H1 (cell line): ENCODE results near the gene NDRG2. TPM values are rescaled to one million over a fixed set of nuclear protein-coding genes. Genes with fewer than 3 reads are reported as not detected.
A peak's percentile ranks its signal among the peaks of the same experiment; 100 is the strongest.

Source experiments
- CTCF ChIA-PET: fragments of 300-600 bp; sonication (Branson Sonifier 250); formaldehyde crosslinking; loops from one replicate; lab custom pipeline; 2021; ENCODE audit not compliant: partially characterized antibody; lab: Charles Lee
- POLR2A ChIA-PET: fragments of 300-600 bp; sonication (Branson Sonifier 250); formaldehyde crosslinking; loops from one replicate; lab custom pipeline; 2021; ENCODE audit warnings: inconsistent platforms; ENCODE audit not compliant: partially characterized antibody; lab: Charles Lee
- DNase-seq, 2 experiments: peaks; one replicate each; pipeline versions ENCODE4 v3.0.0 to v3.0.0-alpha.2; 2010 to 2022; ENCODE audit warnings: low spot score in 2 of 2, low read depth in 1 of 2, mixed read lengths in 1 of 2
- FAIRE-seq: peaks from 2 replicates; lab custom pipeline; 2011; peaks lifted over from hg19 to GRCh38; lab: Jason Lieb, UNC
- H2AFZ ChIP-seq: 2 replicates; pipeline ENCODE4 v1.8.1; 2012; ENCODE audit warnings: low read length, inconsistent platforms
- H2AK5ac ChIP-seq: 2 replicates; pipeline ENCODE4 v1.6.1; 2013; ENCODE audit warnings: low read depth, low read length
- H2BK120ac ChIP-seq: replicated peaks from 2 replicates; pipeline ENCODE3; 2013; ENCODE audit warnings: low read depth, low read length, inconsistent platforms
- H2BK12ac ChIP-seq: 2 replicates; pipeline ENCODE4 v1.6.1; 2013; ENCODE audit warnings: low read depth, low read length
- H2BK15ac ChIP-seq: 2 replicates; pipeline ENCODE4 v1.6.1; 2013; ENCODE audit warnings: low read length
- H2BK20ac ChIP-seq: 2 replicates; pipeline ENCODE4 v1.6.1; 2013; ENCODE audit warnings: low read length
- H2BK5ac ChIP-seq: 2 replicates; pipeline ENCODE4 v1.6.1; 2013; ENCODE audit warnings: low read depth, low read length
- H3K14ac ChIP-seq: 2 replicates; pipeline ENCODE4 v1.6.1; 2013; ENCODE audit warnings: inconsistent platforms; ENCODE audit not compliant: insufficient read length
- H3K18ac ChIP-seq: 2 replicates; pipeline ENCODE4 v1.6.1; 2013; ENCODE audit warnings: low read length; ENCODE audit errors: extremely low read depth
- H3K23ac ChIP-seq: 2 replicates; pipeline ENCODE4 v1.6.1; 2013; ENCODE audit warnings: inconsistent platforms; ENCODE audit not compliant: insufficient read length
- H3K23me2 ChIP-seq: 2 replicates; pipeline ENCODE4 v1.6.1; 2013; ENCODE audit warnings: low read depth, low read length
- H3K27ac ChIP-seq: 2 replicates; pipeline ENCODE4 v1.6.1; 2011; ENCODE audit warnings: low read depth, low read length, inconsistent platforms
- H3K27me3 ChIP-seq, 4 experiments: replicated peaks in 1 of 4; 1 replicate in 1 of 4; 2 replicates in 3 of 4; pipeline versions ENCODE4 v1.6.1 to v1.8.1; 2011 to 2013; ENCODE audit warnings: low read length in 3 of 4, mild to moderate bottlenecking in 3 of 4, inconsistent platforms in 2 of 4, mixed read lengths in 2 of 4, moderate library complexity in 1 of 4; ENCODE audit not compliant: control insufficient read depth in 3 of 4, insufficient read depth in 3 of 4; ENCODE audit errors: extremely low read depth in 1 of 4
- H3K36me3 ChIP-seq, 4 experiments: 2 replicates each; pipeline versions ENCODE4 v1.6.1 to v1.8.1; 2011 to 2013; ENCODE audit warnings: mild to moderate bottlenecking in 4 of 4, low read length in 3 of 4, moderate library complexity in 2 of 4, control low read depth in 1 of 4, inconsistent platforms in 1 of 4; ENCODE audit not compliant: insufficient read depth in 4 of 4, control insufficient read depth in 2 of 4
- H3K4ac ChIP-seq: replicated peaks from 2 replicates; pipeline ENCODE3; 2013; ENCODE audit warnings: low read length, low read depth, mixed read lengths, inconsistent platforms; ENCODE audit not compliant: insufficient read length
- H3K4me1 ChIP-seq, 4 experiments: replicated peaks in 1 of 4; 1 replicate in 1 of 4; 2 replicates in 3 of 4; pipeline versions ENCODE4 v1.6.1 to v1.8.1; 2011 to 2013; ENCODE audit warnings: low read length in 3 of 4, inconsistent platforms in 2 of 4, mixed read lengths in 1 of 4; ENCODE audit not compliant: insufficient read depth in 4 of 4, control insufficient read depth in 3 of 4
- H3K4me2 ChIP-seq, 2 experiments: 2 replicates each; pipeline versions ENCODE4 v1.6.1 to v1.8.1; 2011 to 2013; ENCODE audit warnings: low read depth in 2 of 2, low read length in 2 of 2, control low read depth in 1 of 2, inconsistent platforms in 1 of 2, mild to moderate bottlenecking in 1 of 2; ENCODE audit not compliant: insufficient read depth in 1 of 2
- H3K4me3 ChIP-seq, 4 experiments: fragments of 200-600, 300-600 bp in 1 of 4; sonication (generic), shearing (Covaris generic), sonication (Bioruptor Twin) in 1 of 4; 2 replicates each; pipeline versions ENCODE4 v1.5.1 to v1.8.1; 2011 to 2016; ENCODE audit warnings: low read length in 4 of 4, low read depth in 3 of 4, control low read depth in 2 of 4, inconsistent platforms in 2 of 4, mild to moderate bottlenecking in 2 of 4, mixed read lengths in 1 of 4, moderate library complexity in 1 of 4; ENCODE audit not compliant: insufficient read depth in 2 of 4; ENCODE audit errors: extremely low read depth in 1 of 4
- H3K56ac ChIP-seq: replicated peaks from 2 replicates; pipeline ENCODE3; 2013; ENCODE audit warnings: low read depth, mild to moderate bottlenecking, mixed read lengths, low read length, inconsistent platforms; ENCODE audit not compliant: insufficient read length
- H3K79me1 ChIP-seq: 2 replicates; pipeline ENCODE4 v1.6.1; 2013; ENCODE audit warnings: low read depth, low read length, control low read depth
- H3K79me2 ChIP-seq, 2 experiments: 2 replicates each; pipeline versions ENCODE4 v1.6.1 to v1.8.1; 2012 to 2013; ENCODE audit warnings: low read length in 2 of 2, mild to moderate bottlenecking in 2 of 2, inconsistent platforms in 1 of 2; ENCODE audit not compliant: insufficient read depth in 2 of 2, control insufficient read depth in 1 of 2
- H3K9ac ChIP-seq, 4 experiments: replicated peaks in 1 of 4; 1 replicate in 1 of 4; 2 replicates in 3 of 4; pipeline versions ENCODE4 v1.6.1 to v1.8.1; 2011 to 2013; ENCODE audit warnings: low read depth in 3 of 4, low read length in 3 of 4, control low read depth in 2 of 4, mild to moderate bottlenecking in 2 of 4, moderate library complexity in 2 of 4, inconsistent platforms in 1 of 4; ENCODE audit errors: extremely low read depth in 1 of 4
- H3K9me3 ChIP-seq, 2 experiments: 2 replicates each; pipeline versions ENCODE4 v1.6.1 to v1.8.1; 2012 to 2013; ENCODE audit warnings: mild to moderate bottlenecking in 2 of 2, moderate library complexity in 2 of 2, control low read depth in 1 of 2, inconsistent platforms in 1 of 2, low read depth in 1 of 2, low read length in 1 of 2, mixed read lengths in 1 of 2; ENCODE audit not compliant: insufficient read depth in 2 of 2
- H4K20me1 ChIP-seq, 2 experiments: replicated peaks in 1 of 2; 2 replicates each; pipeline versions ENCODE3 to v1.8.1; 2011 to 2013; ENCODE audit warnings: inconsistent platforms in 2 of 2, low read length in 2 of 2, mild to moderate bottlenecking in 1 of 2; ENCODE audit not compliant: insufficient read depth in 2 of 2, control insufficient read depth in 1 of 2
- H4K5ac ChIP-seq: 2 replicates; pipeline ENCODE4 v1.6.1; 2013; ENCODE audit warnings: low read length, low read depth, mixed read lengths, inconsistent platforms; ENCODE audit not compliant: insufficient read length
- H4K8ac ChIP-seq: 2 replicates; pipeline ENCODE4 v1.8.0; 2013; ENCODE audit warnings: mild to moderate bottlenecking, moderate library complexity, low read length, inconsistent platforms; ENCODE audit not compliant: insufficient read depth; ENCODE audit errors: extremely low read depth
- H4K91ac ChIP-seq: replicated peaks from 2 replicates; pipeline ENCODE3; 2013; ENCODE audit warnings: low read length, mixed read lengths, inconsistent platforms; ENCODE audit not compliant: insufficient read length
- CBX8 ChIP-seq: fragments of 300-800, 300-1000 bp; sonication (generic); IDR thresholded peaks from 2 replicates; pipeline ENCODE4 v1.7.1; 2016; ENCODE audit warnings: low read depth, low read length, borderline replicate concordance
- CEBPB ChIP-seq: IDR thresholded peaks from 2 replicates; pipeline ENCODE4 v1.6.1; 2012; ENCODE audit warnings: low read depth, low read length
- EZH2 ChIP-seq: fragments of 200-600 bp; sonication (generic); IDR thresholded peaks from 2 replicates; pipeline ENCODE4 v1.7.1; 2012; ENCODE audit warnings: low read depth, mild to moderate bottlenecking, moderate library complexity, low read length, inconsistent platforms; ENCODE audit not compliant: severe bottlenecking
- GABPA ChIP-seq: IDR thresholded peaks from 2 replicates; pipeline ENCODE4 v1.6.1; 2011; ENCODE audit warnings: mild to moderate bottlenecking, low read length, moderate library complexity, borderline replicate concordance; ENCODE audit not compliant: insufficient read depth
- GTF2F1 ChIP-seq: IDR thresholded peaks from 2 replicates; pipeline ENCODE4 v1.6.1; 2012; ENCODE audit warnings: low read depth, low read length, improper control_type of control experiment, borderline replicate concordance
- NRF1 ChIP-seq: IDR thresholded peaks from 2 replicates; pipeline ENCODE4 v1.6.1; 2011; ENCODE audit warnings: mild to moderate bottlenecking, low read depth, low read length, improper control_type of control experiment
- WGBS, 2 experiments: shearing (Covaris generic) in 1 of 2; methylation state at CpG; one replicate each; pipeline versions ENCODE4 v1.1.6 to v1.1.7; 2013 to 2015; ENCODE audit warnings: low lambda C conversion rate in 2 of 2, mixed read lengths in 2 of 2, inconsistent platforms in 1 of 2, low coverage in 1 of 2, missing lambda C conversion rate in 1 of 2; ENCODE audit not compliant: insufficient replicate concordance in 2 of 2, insufficient coverage in 1 of 2, insufficient read length in 1 of 2; ENCODE audit errors: extremely low coverage in 1 of 2, missing lambda C conversion rate in 1 of 2; 5-methylcytosine and 5-hydroxymethylcytosine counted together
- polyA plus RNA-seq, 7 experiments: library from polyadenylated mRNA; depleted of rRNA in 3 of 7; stranded (reverse) in 5 of 7; unstranded in 2 of 7; fragments of >200 nt in 5 of 7; fragments of 200-250 nt in 2 of 7; gene quantifications; 1 replicate in 5 of 7; 2 replicates in 1 of 7; 4 replicates in 1 of 7; pipeline versions ENCODE4 v1.2.1 to v1.2.3, GENCODE V29; 2011 to 2013; ENCODE audit warnings: missing spikeins in 2 of 7, mixed read lengths in 2 of 7
- total RNA-seq: library from RNA; stranded (reverse); fragmentation: NEBNext Ultra II Directional; extraction: Animal tissue kit (Norgen Biotek cat#: 25700); gene quantifications from 2 replicates; pipeline ENCODE4 v1.2.1, GENCODE V29; 2021

NDRG2 gene
- total and polyA plus RNA-seq, 2 of the 8 experiments (the other 6 are each of a cell fraction or from before 2014, with no cell fraction given) = 29.9 to 48.6 TPM

DNA sequence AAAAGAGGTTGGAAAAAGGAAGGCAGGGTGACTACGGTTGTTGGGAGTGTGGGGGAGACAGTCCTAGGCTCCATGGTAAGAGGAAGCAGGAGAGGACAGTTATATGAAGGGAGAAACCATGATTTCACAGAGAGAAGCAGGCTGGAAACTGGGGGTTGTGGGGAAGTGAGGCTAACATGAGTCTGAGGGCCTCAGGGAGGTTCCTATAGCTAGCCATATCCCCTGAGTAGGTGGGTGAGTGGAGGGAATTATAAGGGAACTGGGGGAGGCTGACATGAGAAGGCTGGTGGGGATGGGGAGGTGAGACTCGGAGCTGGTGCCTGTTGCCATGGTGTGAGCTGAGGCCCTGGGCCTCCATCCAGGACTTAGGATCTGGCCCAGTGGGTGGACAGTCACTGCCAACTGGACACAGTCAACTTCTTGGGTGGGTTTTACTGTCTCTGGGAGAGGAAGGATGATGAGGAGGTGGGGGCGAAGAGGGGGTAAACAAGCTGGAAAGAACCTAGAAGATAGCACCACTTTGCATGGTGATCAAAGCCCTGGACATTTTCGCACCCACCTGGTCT, 8.4 kb upstream of the NDRG2 start:
- no peak for FAIRE-seq
- TF ChIP-seq NRF1 = no peak
- TF ChIP-seq EZH2 = no peak
- no peak for TF ChIP-seq CEBPB
- TF ChIP-seq GABPA = no peak
- TF ChIP-seq CBX8 = no peak
- TF ChIP-seq GTF2F1 = no peak

More for the DNA sequence above, 8.4 kb upstream of the NDRG2 start:
- no peak overlapping the region for H2BK5ac ChIP-seq
- no peak overlapping the region for H2BK20ac ChIP-seq
- no peak for DNase-seq
- H2BK120ac ChIP-seq = no peak overlapping the region
- H4K5ac ChIP-seq = no peak overlapping the region
- no peaks in the 10 kb centered on the region for H3K79me2 ChIP-seq
- H3K18ac ChIP-seq = no peak overlapping the region
- no peak overlapping the region for H3K14ac ChIP-seq
- H3K4me2 ChIP-seq = no peak overlapping the region
- no peaks in the 10 kb centered on the region; the same call in 1 of the 2 replicates for H3K23me2 ChIP-seq
- POLR2A ChIA-PET = interaction anchor here (0.6 to 2.2 kb wide), 2 partner anchors 8 to 10 kb away, joined by 3 to 9 read pairs; partner anchors contain the start of gene NDRG2
- H4K8ac ChIP-seq = no peak overlapping the region
- H3K4me3 ChIP-seq = no peak overlapping the region
- no peaks in the 10 kb centered on the region for H3K27me3 ChIP-seq
- no peak overlapping the region for H3K23ac ChIP-seq
- H3K36me3 ChIP-seq = no peaks in the 10 kb centered on the region
- H2BK12ac ChIP-seq = no peak overlapping the region
- 83% methylated on average over 4 of the region's 4 CpGs; no CpG with 5 or more reads in 1 of the 2 experiments for WGBS, 2 experiments
- no peak overlapping the region for H3K56ac ChIP-seq
- no peaks in the 10 kb centered on the region for H4K20me1 ChIP-seq
- H3K9me3 ChIP-seq = no peaks in the 10 kb centered on the region
- H4K91ac ChIP-seq = no peak overlapping the region
- no peak overlapping the region for H2AK5ac ChIP-seq
- H3K4me1 ChIP-seq = no peaks in the 10 kb centered on the region
- CTCF ChIA-PET = interaction anchor here (1.0 to 8.8 kb wide), 12 partner anchors 9 to 71 kb away, joined by 3 to 152 read pairs (median 5); partner anchors contain the start of genes ARHGEF40 and NDRG2
- H2AFZ ChIP-seq = no peak overlapping the region
- H3K9ac ChIP-seq = no peak overlapping the region
- no peak overlapping the region for H3K4ac ChIP-seq
- no peaks in the 10 kb centered on the region for H3K79me1 ChIP-seq
- H2BK15ac ChIP-seq = 0 out of 2 replicates have a peak overlapping the region, but pooled peaks have one; percentile 6
- no peak overlapping the region for H3K27ac ChIP-seq
